Calu3 (cell line): ENCODE data around the gene FAS. TPM values are rescaled to one million over a fixed set of nuclear protein-coding genes. Genes with fewer than 3 reads are reported as not detected.

Source experiments
- BruUV-seq: library from RNA; stranded (reverse); fragments of 400-500 nt; replicated peaks from 2 replicates; lab custom pipeline; 2021; lab: Mats Ljungman, UMichigan
- CTCF ChIA-PET: fragments of 300-600 bp; sonication (Branson Sonifier 250); formaldehyde crosslinking; loops from one replicate; lab custom pipeline; 2022; ENCODE audit warnings: antibody characterized with exemption; lab: Charles Lee
- DNase-seq: peaks from one replicate; pipeline ENCODE4 v3.0.0; 2022
- H3K27ac Mint-ChIP-seq: one replicate; pipeline ENCODE4 v1.8.0; 2022; ENCODE audit warnings: mixed read lengths; ENCODE audit not compliant: unreplicated experiment
- H3K27me3 Mint-ChIP-seq: one replicate; pipeline ENCODE4 v1.8.0; 2022; ENCODE audit warnings: mixed read lengths; ENCODE audit not compliant: unreplicated experiment
- H3K36me3 Mint-ChIP-seq: one replicate; pipeline ENCODE4 v1.8.0; 2022; ENCODE audit warnings: mild to moderate bottlenecking, moderate library complexity, mixed read lengths; ENCODE audit not compliant: insufficient read depth, unreplicated experiment
- H3K4me1 Mint-ChIP-seq: one replicate; pipeline ENCODE4 v1.8.0; 2022; ENCODE audit warnings: mild to moderate bottlenecking, low read depth, mixed read lengths; ENCODE audit not compliant: unreplicated experiment
- H3K4me3 Mint-ChIP-seq: one replicate; pipeline ENCODE4 v1.8.0; 2022; ENCODE audit warnings: mild to moderate bottlenecking, low read depth, moderate library complexity, mixed read lengths; ENCODE audit not compliant: unreplicated experiment
- H3K9me3 Mint-ChIP-seq: one replicate; pipeline ENCODE4 v1.8.0; 2022; ENCODE audit warnings: low read depth, mixed read lengths; ENCODE audit not compliant: unreplicated experiment
- intact Hi-C: fragments of 100-400 bp; cut with micrococcal nuclease; formaldehyde crosslinking; loops from one replicate; pipeline ENCODE4 v1.10.0; 2022; ENCODE audit not compliant: unreplicated experiment
- total RNA-seq: library from RNA; stranded (reverse); gene quantifications from 2 replicates; pipeline ENCODE4 v1.2.3, GENCODE V29; 2022
- TF ChIP-seq, protein P1 (sequence below): fragments of 200-600 bp; IDR thresholded peaks from one replicate; pipeline ENCODE4 v1.8.0; 2022; ENCODE audit warnings: antibody characterized with exemption; ENCODE audit not compliant: unreplicated experiment

FAS gene
- total RNA-seq, 1 experiment from 2014 or later, result 3.1 TPM

GRCh38 chr10:88968391-88968790, 22.2 kb upstream of the FAS start:
- H3K27ac Mint-ChIP-seq, result no peak overlapping the region
- no peak for DNase-seq
- H3K4me3 Mint-ChIP-seq, result no peak overlapping the region
- intact Hi-C loops, result no loop called here
- H3K4me1 Mint-ChIP-seq, result peaks cover 14% of the 10 kb centered on the region
- TF ChIP-seq, protein P1, sequence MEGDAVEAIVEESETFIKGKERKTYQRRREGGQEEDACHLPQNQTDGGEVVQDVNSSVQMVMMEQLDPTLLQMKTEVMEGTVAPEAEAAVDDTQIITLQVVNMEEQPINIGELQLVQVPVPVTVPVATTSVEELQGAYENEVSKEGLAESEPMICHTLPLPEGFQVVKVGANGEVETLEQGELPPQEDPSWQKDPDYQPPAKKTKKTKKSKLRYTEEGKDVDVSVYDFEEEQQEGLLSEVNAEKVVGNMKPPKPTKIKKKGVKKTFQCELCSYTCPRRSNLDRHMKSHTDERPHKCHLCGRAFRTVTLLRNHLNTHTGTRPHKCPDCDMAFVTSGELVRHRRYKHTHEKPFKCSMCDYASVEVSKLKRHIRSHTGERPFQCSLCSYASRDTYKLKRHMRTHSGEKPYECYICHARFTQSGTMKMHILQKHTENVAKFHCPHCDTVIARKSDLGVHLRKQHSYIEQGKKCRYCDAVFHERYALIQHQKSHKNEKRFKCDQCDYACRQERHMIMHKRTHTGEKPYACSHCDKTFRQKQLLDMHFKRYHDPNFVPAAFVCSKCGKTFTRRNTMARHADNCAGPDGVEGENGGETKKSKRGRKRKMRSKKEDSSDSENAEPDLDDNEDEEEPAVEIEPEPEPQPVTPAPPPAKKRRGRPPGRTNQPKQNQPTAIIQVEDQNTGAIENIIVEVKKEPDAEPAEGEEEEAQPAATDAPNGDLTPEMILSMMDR, result no peak
- no peaks in the 10 kb centered on the region for H3K9me3 Mint-ChIP-seq
- H3K36me3 Mint-ChIP-seq, result no peaks in the 10 kb centered on the region
- no peaks in the 10 kb centered on the region for H3K27me3 Mint-ChIP-seq
- CTCF ChIA-PET, result no interaction called here
- no TSS peak for BruUV-seq

DNA sequence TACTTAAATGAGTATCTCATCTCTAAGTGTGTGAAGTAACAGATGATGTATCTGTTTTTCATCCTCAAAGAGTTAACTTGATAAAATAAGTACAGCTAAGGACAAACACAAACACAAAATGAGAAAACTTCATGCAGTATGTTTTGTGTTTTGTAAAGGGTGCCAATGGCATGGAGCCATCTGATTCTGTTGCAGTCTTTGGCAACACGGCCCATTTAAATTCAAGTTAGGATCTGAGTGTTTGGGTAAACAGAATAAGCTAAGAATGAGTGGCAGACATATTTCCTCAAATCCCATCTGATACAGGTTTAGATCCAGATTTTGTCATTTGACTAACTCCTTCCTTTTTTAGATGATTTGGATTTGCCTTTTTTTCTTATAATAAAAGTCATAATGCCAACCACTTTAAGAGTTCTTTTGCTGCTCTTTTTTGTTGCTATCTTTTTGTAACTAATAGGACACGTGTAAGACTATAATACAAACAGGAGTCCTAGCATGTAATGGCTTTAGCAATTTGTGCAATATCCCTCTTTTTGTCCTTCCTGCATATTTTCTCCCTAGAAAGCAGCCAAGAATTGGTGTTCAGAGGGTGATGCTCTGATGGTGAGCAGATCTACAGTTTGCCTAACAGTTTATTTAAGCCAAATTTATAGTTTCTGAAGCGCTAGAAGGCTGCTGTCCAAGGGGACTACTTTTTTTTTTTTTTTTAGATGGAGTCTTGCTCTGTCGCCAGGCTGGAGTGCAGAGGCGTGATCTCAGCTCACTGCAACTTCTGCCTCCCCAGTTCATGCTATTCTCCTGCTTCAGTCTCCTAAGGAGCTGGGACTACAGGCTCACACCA, 19.2 kb upstream of the FAS start:
- H3K4me3 Mint-ChIP-seq, result no peak overlapping the region
- TF ChIP-seq, protein P1, result no peak
- H3K4me1 Mint-ChIP-seq, result peaks cover 22% of the 10 kb centered on the region
- intact Hi-C loops, result no loop called here
- no peak overlapping the region for H3K27ac Mint-ChIP-seq
- H3K9me3 Mint-ChIP-seq, result no peaks in the 10 kb centered on the region
- CTCF ChIA-PET, result no interaction called here
- no TSS peak for BruUV-seq
- no peaks in the 10 kb centered on the region for H3K27me3 Mint-ChIP-seq
- H3K36me3 Mint-ChIP-seq, result peaks cover 5% of the 10 kb centered on the region
- DNase-seq, result no peak

- intact Hi-C loops, result no loop called here
- Mint-ChIP-seq H3K27ac (no peak overlapping the region), H3K4me1 (peaks cover 22% of the 10 kb centered on the region), H3K27me3 (no peaks in the 10 kb centered on the region), H3K36me3 (peaks cover 5% of the 10 kb centered on the region), H3K4me3 (no peak overlapping the region), H3K9me3 (no peaks in the 10 kb centered on the region)
- CTCF ChIA-PET, result interaction anchor here (0.7 kb wide), 1 partner anchor 189 kb away, joined by 3 read pairs; no protein-coding TSS in a partner anchor
- TF ChIP-seq, protein P1, result no peak
- no peak for DNase-seq
- no TSS peak for BruUV-seq
Measured at GRCh38 chr10:88974012-88974411, 16.6 kb upstream of the FAS start.

GRCh38 chr10:88974446-88975376, 15.9 kb upstream of the FAS start:
- intact Hi-C loops, result no loop called here
- H3K27me3 Mint-ChIP-seq, result no peaks in the 10 kb centered on the region
- peak overlapping the region; percentile 99 for H3K27ac Mint-ChIP-seq
- DNase-seq, result no peak
- peaks cover 22% of the 10 kb centered on the region for H3K4me1 Mint-ChIP-seq
- TF ChIP-seq, protein P1, result no peak
- BruUV-seq, result no TSS peak
- peak overlapping the region; percentile 94 for H3K4me3 Mint-ChIP-seq
- H3K9me3 Mint-ChIP-seq, result no peaks in the 10 kb centered on the region
- CTCF ChIA-PET, result interaction anchor here (0.7 to 1.0 kb wide), 3 partner anchors 15 to 41 kb away, joined by 3 to 7 read pairs (median 3); partner anchors contain the start of gene FAS
- H3K36me3 Mint-ChIP-seq, result peaks cover 5% of the 10 kb centered on the region
